Sigmoid colon (tissue), 7 donors: ENCODE data around the gene KCNMB2. TPM values are rescaled to one million over a fixed set of nuclear protein-coding genes. Genes with fewer than 3 reads are reported as not detected.
A peak's percentile ranks its signal among the peaks of the same experiment; 100 is the strongest.

Experiments used
- DNase-seq: peaks from one replicate; pipeline ENCODE4 v3.0.0-alpha.2; 2019
- H3K27ac ChIP-seq, 4 donors: fragments of 200-600 bp; sonication (generic); one replicate each; pipeline ENCODE4 v1.5.1; 2016 to 2019; ENCODE audit warnings: mild to moderate bottlenecking in 1 of 4
- H3K27me3 ChIP-seq, 3 donors: fragments of 200-600 bp; sonication (generic); one replicate each; pipeline ENCODE4 v1.5.1; 2019; ENCODE audit warnings: mild to moderate bottlenecking in 1 of 3
- H3K36me3 ChIP-seq, 4 donors: fragments of 200-600 bp; sonication (generic); one replicate each; pipeline ENCODE4 v1.5.1; 2016 to 2019
- H3K4me1 ChIP-seq, 4 donors: fragments of 200-600 bp; sonication (generic); one replicate each; pipeline ENCODE4 v1.5.1; 2017 to 2019
- H3K4me3 ChIP-seq, 4 donors: fragments of 200-600 bp; sonication (generic); one replicate each; pipeline ENCODE4 v1.5.1; 2017 to 2019; ENCODE audit warnings: mild to moderate bottlenecking in 2 of 4, moderate library complexity in 1 of 4
- H3K9me3 ChIP-seq, 4 donors: fragments of 200-600 bp in 3 of 4; sonication (generic) in 3 of 4; one replicate each; pipeline versions ENCODE4 v1.5.1 to v1.6.1; 2013 to 2019
- EP300 ChIP-seq, 4 donors: sonication (generic); formaldehyde crosslinking; IDR thresholded peaks; one replicate each; pipeline ENCODE4 v1.6.1; 2017; ENCODE audit warnings: antibody characterized with exemption in 4 of 4
- POLR2A ChIP-seq, 2 donors: fragments of 450-650 bp; IDR thresholded peaks; one replicate each; pipeline ENCODE4 v1.6.1; 2016; ENCODE audit warnings: antibody characterized with exemption in 2 of 2, mild to moderate bottlenecking in 2 of 2, moderate library complexity in 2 of 2
- POLR2AphosphoS5 ChIP-seq, 4 donors: sonication (generic); formaldehyde crosslinking; IDR thresholded peaks; one replicate each; pipeline ENCODE4 v1.6.1; 2017; ENCODE audit warnings: antibody characterized with exemption in 4 of 4
- WGBS, 2 donors: extraction: QIAGEN DNeasy Blood & Tissue Kit; methylation state at CpG; one replicate each; pipeline ENCODE4 v1.1.7; 2013; 5-methylcytosine and 5-hydroxymethylcytosine counted together
- intact Hi-C: fragments of 100-400 bp; cut with DNase I; formaldehyde crosslinking; loops from one replicate; pipeline ENCODE4 v1.15.1; 2023
- polyA plus RNA-seq, 3 donors: library from polyadenylated mRNA; stranded (reverse); fragments of 200-250 nt; gene quantifications; one replicate each; pipeline ENCODE4 v1.2.3, GENCODE V29; 2013
- total RNA-seq, 4 donors: library from RNA; depleted of rRNA; stranded (reverse); fragments of >200 nt; gene quantifications; one replicate each; pipeline ENCODE4 v1.1.0, GENCODE V29; 2016
- TF ChIP-seq, protein P1 (sequence below), 4 experiments: fragments of 450-650 bp in 3 of 4; fragments of 200-600 bp in 1 of 4; IDR thresholded peaks; one replicate each; pipeline ENCODE4 v1.5.1; 2016 to 2019; ENCODE audit warnings: antibody characterized with exemption in 4 of 4, mild to moderate bottlenecking in 3 of 4, moderate library complexity in 2 of 4
- donor health status: healthy with polysubstance abuse.
- donor health status: Bipolar disorder and iron deficiency.
- donor health status: healthy.

The KCNMB2 gene
- total and polyA plus RNA-seq, 7 donors = 0.22 to 3.2 (median 1.5) TPM; not detected in 1

DNA sequence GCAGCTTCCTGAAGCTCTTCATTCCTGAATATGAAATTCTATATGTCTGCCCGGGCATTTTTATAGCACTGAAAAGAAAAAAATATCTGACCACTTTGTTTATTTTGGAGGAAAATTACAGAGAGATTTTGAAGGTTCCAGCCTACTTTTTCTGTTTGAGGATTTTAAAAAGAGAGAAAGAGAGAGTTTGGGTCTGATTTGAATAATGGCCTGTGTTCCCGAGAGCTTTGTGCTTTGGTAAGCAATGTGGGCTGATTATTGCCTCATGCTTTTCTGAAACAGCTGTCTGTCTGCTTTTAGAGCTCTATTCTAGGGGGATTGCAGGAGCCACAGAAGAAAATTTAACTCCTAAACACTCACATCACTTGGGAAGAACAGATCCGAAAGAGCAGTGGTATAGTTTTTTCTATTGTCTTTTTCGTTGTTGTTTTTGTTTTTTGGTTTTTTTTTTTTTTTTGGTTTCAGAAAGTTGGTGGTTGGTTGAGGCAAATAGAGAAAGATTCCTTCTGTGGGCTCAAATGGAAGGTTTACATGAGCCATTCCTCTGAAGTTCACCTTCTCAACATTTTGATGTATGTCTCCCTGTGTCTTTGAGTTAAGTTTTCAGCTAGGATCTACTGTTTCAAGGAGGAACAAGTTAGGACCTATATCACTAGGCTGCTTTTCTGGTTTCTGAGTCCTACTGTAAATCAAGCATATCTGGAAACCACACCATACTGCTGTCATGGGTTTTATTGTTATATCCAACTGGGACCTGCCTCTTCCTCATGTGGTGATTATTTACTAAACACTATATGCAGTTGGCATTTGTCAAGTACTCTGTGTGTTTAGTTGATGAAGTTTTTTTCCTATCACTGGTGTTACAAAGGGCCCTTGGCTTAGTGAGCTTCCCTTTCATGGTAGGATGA, 178.9 kb downstream of the KCNMB2 start:
- DNase-seq = no peak
- H3K27me3 ChIP-seq = no peaks in the 10 kb centered on the region
- TF ChIP-seq EP300 (IDR thresholded peaks at IDR 0.05) (no peak), POLR2AphosphoS5 (IDR thresholded peaks at IDR 0.05) (no peak), POLR2A (IDR thresholded peaks at IDR 0.05) (no peak)
- TF ChIP-seq, protein P1, sequence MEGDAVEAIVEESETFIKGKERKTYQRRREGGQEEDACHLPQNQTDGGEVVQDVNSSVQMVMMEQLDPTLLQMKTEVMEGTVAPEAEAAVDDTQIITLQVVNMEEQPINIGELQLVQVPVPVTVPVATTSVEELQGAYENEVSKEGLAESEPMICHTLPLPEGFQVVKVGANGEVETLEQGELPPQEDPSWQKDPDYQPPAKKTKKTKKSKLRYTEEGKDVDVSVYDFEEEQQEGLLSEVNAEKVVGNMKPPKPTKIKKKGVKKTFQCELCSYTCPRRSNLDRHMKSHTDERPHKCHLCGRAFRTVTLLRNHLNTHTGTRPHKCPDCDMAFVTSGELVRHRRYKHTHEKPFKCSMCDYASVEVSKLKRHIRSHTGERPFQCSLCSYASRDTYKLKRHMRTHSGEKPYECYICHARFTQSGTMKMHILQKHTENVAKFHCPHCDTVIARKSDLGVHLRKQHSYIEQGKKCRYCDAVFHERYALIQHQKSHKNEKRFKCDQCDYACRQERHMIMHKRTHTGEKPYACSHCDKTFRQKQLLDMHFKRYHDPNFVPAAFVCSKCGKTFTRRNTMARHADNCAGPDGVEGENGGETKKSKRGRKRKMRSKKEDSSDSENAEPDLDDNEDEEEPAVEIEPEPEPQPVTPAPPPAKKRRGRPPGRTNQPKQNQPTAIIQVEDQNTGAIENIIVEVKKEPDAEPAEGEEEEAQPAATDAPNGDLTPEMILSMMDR (IDR thresholded peaks at IDR 0.05) = no peak
- H3K4me3 ChIP-seq = no peak overlapping the region
- no peak overlapping the region for H3K27ac ChIP-seq
- no peaks in the 10 kb centered on the region for H3K9me3 ChIP-seq
- WGBS, 2 donors = 70 to 75% methylated on average over 4 of the region's 4 CpGs
- H3K4me1 ChIP-seq = no peaks in the 10 kb centered on the region
- intact Hi-C loops = no loop called here
- no peaks in the 10 kb centered on the region for H3K36me3 ChIP-seq

DNA sequence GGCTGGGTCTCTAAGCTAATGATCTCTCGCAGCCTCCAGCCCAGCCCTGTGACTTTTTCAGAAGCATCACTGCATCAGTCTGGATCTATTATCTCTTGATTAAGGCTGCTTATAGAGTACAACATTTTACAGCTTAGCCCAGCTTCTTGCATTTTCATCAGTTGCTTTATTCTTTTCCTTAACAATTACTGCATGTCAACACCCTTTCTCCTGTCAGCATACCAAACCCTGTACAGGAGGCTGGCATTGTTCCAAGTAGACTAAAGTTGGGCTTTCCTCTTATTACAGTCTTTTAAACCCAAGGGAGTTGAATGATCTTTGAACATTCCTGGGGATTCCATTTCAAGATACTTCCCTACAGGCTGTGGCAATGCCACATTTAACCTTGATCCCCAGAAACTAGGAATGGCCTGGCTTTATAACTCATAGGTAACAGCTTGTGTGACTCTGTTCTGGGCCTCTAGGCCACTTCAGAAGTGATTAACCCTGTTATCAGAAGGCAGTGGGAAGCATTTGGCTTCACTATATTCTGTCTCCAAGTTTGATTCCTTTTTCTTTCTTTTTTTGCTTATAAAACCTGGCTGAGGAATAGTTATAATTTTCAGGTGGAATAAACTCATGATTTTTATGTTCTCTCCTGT, 182.9 kb downstream of the KCNMB2 start:
- no peaks in the 10 kb centered on the region for H3K4me1 ChIP-seq
- no peaks in the 10 kb centered on the region for H3K36me3 ChIP-seq
- no peaks in the 10 kb centered on the region for H3K9me3 ChIP-seq
- WGBS, 2 donors = 90 to 92% methylated on average over 1 of the region's 1 CpG
- no peak overlapping the region for H3K4me3 ChIP-seq
- no peak for DNase-seq
- H3K27ac ChIP-seq = no peak overlapping the region
- intact Hi-C loops = no loop called here
- no peaks in the 10 kb centered on the region for H3K27me3 ChIP-seq
- TF ChIP-seq POLR2AphosphoS5 (IDR thresholded peaks at IDR 0.05) (no peak), POLR2A (IDR thresholded peaks at IDR 0.05) (no peak), EP300 (IDR thresholded peaks at IDR 0.05) (no peak)
- TF ChIP-seq, protein P1 (IDR thresholded peaks at IDR 0.05) = no peak

DNA sequence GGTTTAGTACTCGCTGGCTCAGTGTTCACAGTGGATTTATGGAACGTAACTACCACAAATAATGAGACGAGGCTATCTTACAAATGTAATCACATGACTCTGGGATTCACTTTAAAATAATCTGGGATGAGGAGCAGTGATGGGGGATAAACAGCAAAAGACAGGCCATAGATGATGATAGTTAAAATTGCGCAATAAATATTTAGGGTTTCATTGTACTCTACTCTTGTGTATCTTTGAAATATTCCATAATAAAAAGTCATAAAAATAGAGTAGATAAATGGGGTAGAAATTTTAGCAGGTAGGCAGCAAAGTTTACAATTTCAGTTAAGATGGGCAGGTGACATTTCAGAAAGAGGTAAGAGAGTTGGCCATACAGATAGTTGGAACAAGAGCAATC, 196.6 kb downstream of the KCNMB2 start:
- H3K9me3 ChIP-seq = no peaks in the 10 kb centered on the region
- H3K27me3 ChIP-seq = no peaks in the 10 kb centered on the region
- WGBS, 2 donors = 84 to 87% methylated on average over 4 of the region's 4 CpGs
- DNase-seq = no peak
- no peak overlapping the region for H3K27ac ChIP-seq
- no peak overlapping the region for H3K4me3 ChIP-seq
- peaks cover 0 to 21% (median 16%) of the 10 kb centered on the region in 4 donors for H3K4me1 ChIP-seq
- intact Hi-C loops = no loop called here
- TF ChIP-seq, protein P1 (IDR thresholded peaks at IDR 0.05) = no peak
- TF ChIP-seq POLR2AphosphoS5 (IDR thresholded peaks at IDR 0.05) (no peak), POLR2A (IDR thresholded peaks at IDR 0.05) (no peak), EP300 (IDR thresholded peaks at IDR 0.05) (no peak)
- H3K36me3 ChIP-seq = no peaks in the 10 kb centered on the region

DNA sequence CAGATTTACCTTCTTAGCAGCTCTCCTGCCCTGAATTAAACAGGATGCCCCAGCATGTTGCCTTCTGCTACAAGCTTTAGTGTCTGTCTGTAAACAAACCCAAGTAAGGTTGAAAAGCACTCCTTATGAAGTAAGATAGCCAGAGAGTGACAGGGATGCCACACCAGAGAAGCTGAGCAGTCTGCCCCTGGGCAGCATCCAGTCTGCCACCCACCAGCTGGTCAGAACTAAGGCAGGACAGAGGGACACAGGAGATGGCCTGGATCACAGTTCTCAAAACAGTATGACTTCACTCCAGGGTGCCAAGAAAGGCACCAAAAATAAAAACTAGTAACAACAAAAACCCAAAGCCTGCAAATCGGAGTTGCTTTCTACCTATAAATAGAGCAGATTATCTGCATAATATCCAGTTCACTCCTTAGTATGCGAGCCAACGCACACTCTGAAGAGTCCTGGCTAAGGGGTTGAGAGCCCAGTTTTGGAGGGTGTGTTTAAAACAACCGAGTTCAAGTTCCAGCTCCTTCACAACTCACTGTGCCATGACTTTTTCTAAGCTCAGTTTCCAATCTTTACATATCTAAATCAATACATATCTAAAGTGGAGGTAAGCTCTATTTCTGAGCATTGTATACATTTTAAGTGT, 198.9 kb downstream of the KCNMB2 start:
- TF ChIP-seq EP300 (IDR thresholded peaks at IDR 0.05) (no peak), POLR2AphosphoS5 (IDR thresholded peaks at IDR 0.05) (no peak), POLR2A (IDR thresholded peaks at IDR 0.05) (no peak)
- TF ChIP-seq, protein P1 (IDR thresholded peaks at IDR 0.05) = no peak
- Histone ChIP-seq H3K4me1 (peaks cover 0 to 21% (median 16%) of the 10 kb centered on the region in 4 donors), H3K27me3 (no peaks in the 10 kb centered on the region), H3K4me3 (no peak overlapping the region), H3K9me3 (no peaks in the 10 kb centered on the region), H3K27ac (peak overlapping the region in 3 of 4 donors; percentile 18 to 58 (median 25)), H3K36me3 (no peaks in the 10 kb centered on the region)
- DNase-seq = no peak
- WGBS, 2 donors = 85 to 88% methylated on average over 4 of the region's 4 CpGs
- intact Hi-C loops = no loop called here
